GM12891 (cell line): ENCODE results near the gene CTNNA1.

ENCODE experiments used
- POLR2A ChIP-seq: IDR thresholded peaks from 2 replicates; pipeline ENCODE4 v1.6.1; 2011; ENCODE audit warnings: low read depth, low read length, control low read depth
- POU2F2 ChIP-seq: IDR thresholded peaks from 2 replicates; pipeline ENCODE4 v1.6.1; 2011; ENCODE audit warnings: low read depth, mild to moderate bottlenecking, control low read depth, low read length, moderate library complexity
- TAF1 ChIP-seq: IDR thresholded peaks from 2 replicates; pipeline ENCODE4 v1.6.1; 2011; ENCODE audit warnings: low read depth, low read length, control low read depth

DNA sequence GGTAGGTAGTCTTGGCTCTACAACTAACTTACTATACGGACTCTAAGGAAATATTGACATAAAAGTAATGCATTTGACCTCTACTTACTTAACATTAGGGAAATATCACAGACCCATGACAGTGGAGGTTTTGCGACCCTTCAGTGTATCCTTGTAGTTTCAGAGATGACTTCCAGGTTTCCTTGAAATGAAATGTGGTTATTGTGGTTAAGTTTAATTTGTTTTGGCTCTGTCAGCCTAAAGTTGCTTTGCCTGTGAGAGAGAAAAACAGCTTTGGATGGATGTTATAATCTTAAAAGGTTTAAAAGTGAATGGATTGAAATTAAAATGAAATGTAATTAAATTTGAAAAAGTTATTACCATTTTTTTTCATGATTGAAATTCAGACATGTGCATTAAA, 79.0 kb downstream of the CTNNA1 start:
- no peak for TF ChIP-seq TAF1
- TF ChIP-seq POLR2A: no peak
- no peak for TF ChIP-seq POU2F2
